HG02588 (cell line): ENCODE results near the gene C20orf141.
"Not testable (repeated sequence)": the region's sequence is repeated elsewhere in the genome, so short reads cannot be mapped to it uniquely, and the experiment has no call there.

Source experiments
- ATAC-seq: cut with Tn5 transposase; IDR thresholded peaks from one replicate; pipeline ENCODE4 v1.9.1; 2021; ENCODE audit warnings: mild to moderate bottlenecking, moderate library complexity; ENCODE audit not compliant: unreplicated experiment

Gene C20orf141

GRCh38 chr20:2820084-2820895 is 5.5 kb downstream of the C20orf141 start:
- ATAC-seq: no peak

DNA sequence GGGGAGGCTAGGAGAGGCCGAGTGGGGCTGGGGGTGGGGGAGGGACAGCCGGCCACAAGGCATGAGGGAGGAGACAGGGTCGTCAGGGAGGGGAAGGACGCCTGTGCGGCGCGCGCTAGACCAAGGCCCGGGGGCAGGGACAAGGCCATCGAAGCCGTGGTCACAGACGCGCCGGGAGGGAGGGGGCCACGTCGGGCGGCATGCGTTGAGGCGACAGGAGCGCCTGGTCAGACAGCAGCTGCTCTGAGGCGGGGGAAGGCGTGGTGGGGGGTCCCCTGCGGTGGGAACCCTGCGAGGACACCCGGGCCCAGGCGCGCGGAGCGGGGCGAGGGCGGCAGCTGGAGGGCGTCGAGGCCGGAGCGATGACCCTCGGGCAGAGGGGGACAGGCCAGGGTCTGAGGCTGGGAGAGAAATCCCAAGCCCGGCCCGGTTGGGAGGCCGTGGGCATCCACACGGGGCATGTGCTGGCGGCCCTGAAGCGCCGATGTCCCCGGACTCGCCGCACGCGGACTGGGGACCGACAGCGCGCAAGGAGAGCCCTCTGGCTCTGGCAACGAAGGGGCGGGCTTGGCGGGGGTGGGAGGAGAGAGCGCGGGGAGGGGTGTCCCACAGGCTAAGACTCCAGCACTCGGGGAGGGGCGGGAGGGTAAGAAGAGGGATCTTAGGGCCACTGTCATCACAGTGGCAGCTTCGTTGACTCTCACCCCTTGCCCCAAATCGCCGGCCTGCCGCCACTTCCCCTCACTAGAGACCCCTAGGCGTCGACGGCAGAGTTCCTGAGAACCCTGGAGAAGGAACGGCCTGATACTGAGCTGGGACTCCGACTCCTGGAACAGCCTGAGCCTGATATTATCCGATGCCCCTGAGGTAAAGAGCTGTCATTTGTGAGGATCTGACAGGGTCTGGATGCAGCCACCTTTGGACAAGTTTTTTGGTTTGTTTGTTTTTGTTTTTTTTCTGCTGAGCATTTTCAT is 6.4 kb downstream of the C20orf141 start:
- ATAC-seq: no peak

DNA sequence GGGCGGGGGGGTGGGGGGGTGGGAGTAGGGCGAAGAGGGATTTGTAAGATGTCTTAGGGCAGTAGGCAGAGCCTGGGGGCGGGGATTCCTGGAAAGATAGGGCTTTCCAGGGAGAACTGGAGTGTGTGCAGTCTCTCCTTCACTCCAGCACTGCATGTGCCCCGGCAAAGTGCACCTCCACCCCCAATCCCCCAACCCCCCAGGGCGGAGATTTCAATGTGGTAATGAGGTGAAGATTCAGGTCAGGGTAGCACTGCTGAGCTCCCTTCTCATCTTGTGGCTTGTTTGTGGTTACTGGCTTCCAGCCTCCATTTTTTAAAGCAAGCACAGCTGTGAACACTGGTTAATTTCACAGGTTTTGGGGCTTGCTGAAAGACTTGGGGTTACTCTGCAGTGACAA is 7.3 kb downstream of the C20orf141 start:
- no peak for ATAC-seq

DNA sequence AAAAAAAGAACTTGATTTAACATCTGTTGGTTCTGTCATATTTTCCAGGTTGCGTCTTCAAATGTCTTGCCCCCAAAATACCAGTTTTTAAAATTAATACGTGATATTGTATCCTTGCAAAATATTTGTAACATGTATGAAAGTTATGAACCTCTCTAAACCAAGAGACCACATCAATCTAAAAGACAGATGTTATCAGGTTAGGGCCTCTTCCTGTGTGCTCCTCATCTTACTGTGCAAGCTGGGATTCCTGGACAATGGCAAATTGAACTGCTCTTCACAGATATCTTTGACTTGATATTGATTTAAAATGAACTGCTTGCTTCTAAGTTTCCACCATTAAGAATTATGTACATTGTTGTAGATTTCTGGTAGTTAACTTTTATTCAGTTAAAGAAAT is 11.0 kb downstream of the C20orf141 start:
- no peak for ATAC-seq

DNA sequence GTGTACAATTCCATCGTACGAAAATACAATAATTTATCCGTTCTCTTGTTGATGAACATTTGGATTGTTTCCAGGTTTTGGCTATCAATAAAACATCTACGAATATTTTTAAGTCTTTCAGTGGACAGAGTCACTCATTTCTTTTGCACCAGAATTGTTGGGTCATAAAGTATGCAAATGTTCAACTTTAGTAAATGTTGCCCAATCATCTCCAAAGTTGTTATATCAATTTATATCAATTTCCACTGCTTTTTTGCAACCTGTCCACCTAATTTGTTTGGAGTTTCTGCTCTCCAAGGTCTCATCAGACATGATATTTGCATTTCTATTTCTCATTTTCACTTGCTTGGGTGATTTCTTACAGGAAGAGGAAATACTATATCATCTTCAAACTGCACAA is 11.9 kb downstream of the C20orf141 start:
- ATAC-seq: no peak

DNA sequence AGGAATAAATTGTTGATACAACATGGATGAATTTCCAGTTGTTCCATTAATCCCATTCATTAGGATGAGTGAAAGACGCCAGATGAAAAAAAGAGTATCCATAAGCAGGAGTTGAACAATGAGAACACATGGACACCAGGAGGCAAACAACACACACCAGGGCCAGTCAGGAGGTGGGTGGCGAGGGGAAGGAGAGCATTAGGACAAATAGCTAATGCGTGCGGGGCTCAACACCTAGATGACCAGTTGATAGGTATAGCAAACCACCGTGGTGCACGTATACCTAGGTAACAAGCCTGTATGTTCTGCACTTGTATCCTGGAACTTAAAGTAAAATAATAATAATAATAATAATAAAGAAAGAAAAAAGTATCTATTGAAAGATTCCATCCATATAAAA is 14.6 kb downstream of the C20orf141 start:
- no peak for ATAC-seq

GRCh38 chr20:2831206-2831605 is 16.4 kb downstream of the C20orf141 start:
- ATAC-seq: not testable (repeated sequence)

- no peak for ATAC-seq
These were observed 19.0 kb downstream of the C20orf141 start for GRCh38 chr20:2833761-2834160.

- ATAC-seq: no peak
These were observed 19.8 kb downstream of the C20orf141 start for GRCh38 chr20:2834401-2835110.

DNA sequence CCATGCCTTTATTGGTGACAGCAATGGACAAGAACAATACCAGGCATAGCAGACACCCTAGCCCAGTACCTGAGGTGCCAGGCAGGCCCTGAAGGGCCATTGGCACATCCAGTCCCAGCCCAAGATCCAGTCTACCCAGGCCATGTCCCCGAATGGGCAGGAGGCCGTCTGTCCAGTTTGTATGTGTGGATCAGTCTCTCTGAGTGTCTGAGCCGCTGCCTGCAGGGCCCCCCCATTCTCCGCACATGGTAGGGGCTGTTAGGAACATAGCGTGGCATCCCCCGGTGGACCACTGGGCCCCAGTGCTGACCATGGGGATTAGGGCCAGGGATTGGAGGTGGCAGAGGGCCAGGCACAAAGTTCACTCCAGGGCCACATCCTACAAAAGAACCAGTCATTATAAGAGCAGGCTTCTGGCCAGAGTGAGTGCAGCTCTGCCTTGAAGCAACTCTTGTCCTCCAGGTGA is 20.6 kb downstream of the C20orf141 start:
- no peak for ATAC-seq

DNA sequence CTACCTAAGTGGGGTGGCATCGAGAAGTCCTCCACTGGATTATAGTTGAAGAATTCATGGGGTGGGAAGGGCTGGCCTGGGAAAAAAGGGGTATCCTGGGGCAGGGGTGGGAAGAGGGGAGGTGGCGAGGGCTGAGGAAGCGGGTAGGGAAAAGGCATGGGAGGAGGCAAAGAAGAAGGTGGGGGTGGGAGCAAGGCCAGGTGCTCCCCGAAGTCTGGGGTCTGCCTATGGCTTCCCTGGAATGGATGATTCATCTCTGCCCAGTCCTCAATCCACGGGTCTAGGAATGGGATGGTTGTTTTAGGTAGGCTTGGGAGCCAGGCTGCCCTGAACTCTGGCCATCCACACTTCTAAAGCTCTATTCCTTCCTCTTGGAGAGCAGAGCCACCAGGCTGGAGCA is 21.2 kb downstream of the C20orf141 start:
- ATAC-seq: no peak

- no peak for ATAC-seq
These were observed 22.6 kb downstream of the C20orf141 start for GRCh38 chr20:2837221-2837960.

- ATAC-seq: no peak
These were observed 23.5 kb downstream of the C20orf141 start for GRCh38 chr20:2838170-2838797.

DNA sequence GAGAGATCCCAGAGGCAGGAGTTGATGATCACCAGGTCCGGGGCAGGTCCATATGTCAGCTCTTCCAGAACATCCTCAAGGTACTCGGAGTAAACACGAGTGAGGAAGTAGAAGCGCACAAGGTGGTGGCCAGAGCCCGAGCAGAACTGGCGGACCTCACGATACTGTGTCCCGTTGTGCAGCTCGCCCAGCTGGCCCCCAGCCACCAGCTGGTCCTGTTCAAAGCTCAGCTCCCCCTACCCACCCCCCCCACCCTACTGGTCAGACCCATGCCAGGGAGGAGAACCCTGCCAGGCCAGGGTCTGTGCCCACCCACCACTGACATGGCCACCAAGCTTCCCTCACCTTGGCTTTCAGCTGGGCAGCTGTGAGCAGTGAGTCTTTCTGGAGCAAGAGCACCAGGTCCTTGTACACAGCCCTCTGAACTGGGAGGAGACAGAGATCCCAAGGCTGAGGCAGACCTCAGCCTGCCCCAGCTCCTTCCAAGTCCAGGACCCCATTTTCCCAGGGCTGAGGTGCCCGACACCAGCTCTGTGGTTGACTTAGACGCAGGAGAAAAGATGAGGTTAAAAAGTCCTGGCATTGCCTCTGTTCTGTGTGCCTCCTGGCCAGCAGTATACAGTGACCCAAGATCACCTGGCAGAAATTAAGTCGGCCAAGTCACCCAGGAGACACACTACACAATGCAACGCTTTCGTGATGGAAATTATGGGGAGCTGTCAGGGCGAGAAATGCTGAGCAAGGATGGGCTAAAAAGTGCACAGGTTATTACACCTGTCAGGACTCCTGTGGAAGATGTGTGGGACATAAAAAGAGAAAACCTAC is 24.3 kb downstream of the C20orf141 start:
- ATAC-seq: no peak

GRCh38 chr20:2839732-2840137 is 24.9 kb downstream of the C20orf141 start:
- ATAC-seq: no peak

DNA sequence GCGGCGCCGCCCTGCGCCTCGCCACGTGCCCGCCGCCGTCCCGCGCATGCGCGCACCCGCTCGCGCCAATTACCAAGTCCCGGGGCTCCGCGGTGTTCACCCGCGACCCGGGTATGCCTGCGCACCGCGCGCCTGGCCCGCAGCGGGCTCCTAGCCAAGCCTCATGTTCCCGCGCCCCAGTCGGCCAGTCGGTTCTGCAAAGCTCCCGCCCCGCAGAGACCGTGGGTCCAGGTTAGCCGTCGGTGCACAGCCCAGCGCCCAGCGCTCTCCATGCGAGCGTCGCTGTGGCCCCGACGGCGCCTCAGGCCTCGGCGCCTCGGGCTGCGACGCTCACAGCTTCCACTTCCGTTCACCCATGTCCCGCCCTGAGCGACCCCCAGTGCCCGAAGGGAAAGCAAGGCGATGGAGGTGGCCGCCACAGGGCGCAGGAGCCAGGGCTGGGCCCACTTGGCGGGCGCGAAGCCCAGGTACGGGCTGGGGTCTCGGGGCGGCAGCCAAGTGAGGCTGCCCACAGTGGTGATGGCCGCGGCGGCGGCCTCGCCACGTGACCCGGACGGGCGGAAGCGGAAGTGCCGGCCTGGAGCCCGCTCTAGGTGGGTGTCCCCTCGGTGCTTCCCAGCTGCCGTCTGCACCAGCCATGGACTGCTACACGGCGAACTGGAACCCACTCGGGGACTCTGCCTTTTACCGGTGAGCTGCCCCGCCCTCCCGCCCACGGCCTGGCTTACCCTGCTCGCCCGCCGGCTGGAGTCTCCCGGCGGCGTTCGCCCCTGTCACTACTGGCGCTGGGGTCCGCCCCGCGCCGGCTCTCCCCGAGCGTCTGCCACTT is 25.6 kb downstream of the C20orf141 start, which contains the start of the genes PCED1A and VPS16:
Gene PCED1A (minus strand): TSS at position 518 of the 829 bp plus-strand sequence. CDS start 743 bp downstream, outside the sequence.
Gene VPS16 (plus strand): TSS at position 608 of the 829 bp plus-strand sequence. CDS start 30 bp downstream, at position 638.
- peak; percentile 97 for ATAC-seq

DNA sequence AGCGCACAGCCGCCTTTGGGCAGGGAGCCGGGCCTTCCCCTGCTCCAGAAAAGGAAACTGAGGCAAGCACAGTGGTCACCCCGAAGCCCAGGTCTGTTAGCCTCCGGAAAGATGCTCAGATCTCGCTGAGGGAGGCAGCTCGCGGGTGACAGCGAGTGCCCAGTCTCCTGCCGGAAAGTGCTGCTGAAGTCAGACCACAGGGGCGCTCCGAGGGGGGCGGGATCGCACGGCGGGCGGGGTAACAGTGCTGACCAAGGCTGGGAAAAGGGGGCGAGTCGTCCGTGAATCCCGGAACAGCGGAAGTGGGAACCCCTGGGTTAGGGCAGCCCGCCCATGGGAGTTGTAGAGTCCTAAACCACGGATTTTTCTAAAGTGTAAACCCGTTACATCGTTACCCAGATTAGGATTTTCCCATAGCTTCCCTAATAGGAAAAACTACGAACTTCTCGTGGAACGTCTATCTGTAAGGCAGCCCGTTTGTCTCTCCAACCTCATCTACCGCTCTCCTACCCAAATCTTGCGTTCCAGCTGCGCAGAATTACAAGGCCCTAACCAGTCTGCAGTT is 26.3 kb downstream of the C20orf141 start:
- peak; percentile 30 for ATAC-seq
